HCT116 (cell line): ENCODE data around the gene GNGT2. TPM values are rescaled to one million over a fixed set of nuclear protein-coding genes. Genes with fewer than 3 reads are reported as not detected.

Source experiments
- ATAC-seq: fragments of 200-7000 bp; cut with Tn5 transposase; 2 replicates; pipeline ENCODE4 v1.9.1; 2020; ENCODE audit warnings: mild to moderate bottlenecking, moderate library complexity
- BruUV-seq: library from RNA; stranded (reverse); fragments of 400-500 nt; replicated peaks from 2 replicates; lab custom pipeline; 2021; lab: Mats Ljungman, UMichigan
- CTCF ChIA-PET: fragments of 300-600 bp; sonication (Branson Sonifier 250); formaldehyde crosslinking; loops from one replicate; lab custom pipeline; 2021; ENCODE audit warnings: antibody characterized with exemption; lab: Charles Lee
- POLR2A ChIA-PET: fragments of 300-600, 350-600 bp; sonication (Branson Sonifier 250); formaldehyde crosslinking; loops from one replicate; lab custom pipeline; 2021; ENCODE audit warnings: antibody characterized with exemption; lab: Charles Lee
- RAD21 ChIA-PET, 2 experiments: fragments of 300-600 bp; sonication (Branson Sonifier 250); formaldehyde crosslinking; loops; one replicate each; lab custom pipeline; 2023; ENCODE audit warnings: low total read pairs in 2 of 2; ENCODE audit not compliant: uncharacterized antibody in 2 of 2, unreplicated experiment in 2 of 2, low non-redundant PET in 1 of 2; lab: Charles Lee
- DNase-seq: peaks from one replicate; pipeline ENCODE4 v3.0.0-alpha.2; 2010; ENCODE audit warnings: low read depth, low spot score
- H2AFZ ChIP-seq: fragments of 200-600 bp; shearing (Covaris generic), sonication (generic); 2 replicates; pipeline ENCODE4 v1.6.1; 2017; ENCODE audit warnings: low read depth, mixed run types, mixed read lengths, antibody characterized with exemption, low read length; ENCODE audit not compliant: poor library complexity, severe bottlenecking
- H3K27ac ChIP-seq: 2 replicates; pipeline ENCODE4 v1.5.1; 2012; ENCODE audit warnings: low read depth, low read length
- H3K27me3 ChIP-seq: fragments of 200-600 bp; sonication (generic); 2 replicates; pipeline ENCODE4 v1.6.1; 2016; ENCODE audit warnings: mixed run types, low read length, mixed read lengths; ENCODE audit not compliant: insufficient read depth
- H3K36me3 ChIP-seq, 2 experiments: fragments of 200-500 bp in 1 of 2; fragments of 200-600 bp in 1 of 2; sonication (Bioruptor generic) in 1 of 2; sonication (generic) in 1 of 2; 2 replicates each; pipeline versions ENCODE4 v1.5.1 to v1.6.1; 2014 to 2016; ENCODE audit warnings: low read length in 2 of 2, inconsistent platforms in 1 of 2, mixed read lengths in 1 of 2, mixed run types in 1 of 2; ENCODE audit not compliant: insufficient read depth in 2 of 2, control insufficient read depth in 1 of 2
- H3K4me1 ChIP-seq, 2 experiments: fragments of 200-600 bp in 1 of 2; sonication (generic) in 1 of 2; 2 replicates each; pipeline versions ENCODE4 v1.5.1 to v1.6.1; 2012 to 2017; ENCODE audit warnings: low read length in 2 of 2, inconsistent platforms in 1 of 2, mild to moderate bottlenecking in 1 of 2, mixed read lengths in 1 of 2, mixed run types in 1 of 2, moderate library complexity in 1 of 2; ENCODE audit not compliant: insufficient read depth in 2 of 2, control insufficient read depth in 1 of 2
- H3K4me2 ChIP-seq: fragments of 200-600 bp; sonication (generic); 2 replicates; pipeline ENCODE4 v1.6.1; 2017; ENCODE audit warnings: mixed run types, low read length, mixed read lengths
- H3K4me3 ChIP-seq, 2 experiments: fragments of 200-600 bp in 1 of 2; sonication (generic) in 1 of 2; replicated peaks in 1 of 2; 2 replicates each; pipeline ENCODE4 v1.5.1; 2011 to 2016; ENCODE audit warnings: low read length in 2 of 2, control low read depth in 1 of 2, low read depth in 1 of 2, mild to moderate bottlenecking in 1 of 2, mixed read lengths in 1 of 2, mixed run types in 1 of 2
- H3K79me2 ChIP-seq: fragments of 200-600 bp; sonication (generic); 2 replicates; pipeline ENCODE4 v1.6.1; 2017; ENCODE audit warnings: mild to moderate bottlenecking, mixed run types, low read length, moderate library complexity, mixed read lengths; ENCODE audit not compliant: insufficient read depth
- H3K9ac ChIP-seq: fragments of 200-600 bp; sonication (generic); 2 replicates; pipeline ENCODE4 v1.6.1; 2016; ENCODE audit warnings: low read length, mixed read lengths
- H3K9me2 ChIP-seq: fragments of 200-600 bp; sonication (generic), shearing (Covaris generic); 2 replicates; pipeline ENCODE4 v1.6.1; 2017; ENCODE audit warnings: mixed run types, mild to moderate bottlenecking, moderate library complexity; ENCODE audit not compliant: insufficient read depth
- H3K9me3 ChIP-seq, 2 experiments: fragments of 200-500 bp in 1 of 2; fragments of 200-600 bp in 1 of 2; sonication (Bioruptor generic) in 1 of 2; sonication (generic) in 1 of 2; 2 replicates each; pipeline ENCODE4 v1.6.1; 2014 to 2017; ENCODE audit warnings: low read length in 2 of 2, mixed read lengths in 2 of 2, inconsistent platforms in 1 of 2, low read depth in 1 of 2, mild to moderate bottlenecking in 1 of 2, mixed run types in 1 of 2, moderate library complexity in 1 of 2; ENCODE audit not compliant: control insufficient read depth in 1 of 2, insufficient read depth in 1 of 2
- H4K20me1 ChIP-seq: fragments of 200-600 bp; sonication (generic), shearing (Covaris generic); 2 replicates; pipeline ENCODE4 v1.6.1; 2017; ENCODE audit warnings: mixed run types, mild to moderate bottlenecking, moderate library complexity; ENCODE audit not compliant: insufficient read depth
- CBX3 ChIP-seq: IDR thresholded peaks from 2 replicates; pipeline ENCODE4 v1.6.1; 2012; ENCODE audit warnings: low read depth
- EGR1 ChIP-seq: IDR thresholded peaks from 2 replicates; pipeline ENCODE4 v1.6.1; 2012; ENCODE audit warnings: low read depth
- EZH2phosphoT487 ChIP-seq: fragments of 200-600 bp; IDR thresholded peaks from 2 replicates; pipeline ENCODE4 v1.6.1; 2018; ENCODE audit warnings: antibody characterized with exemption, borderline replicate concordance
- JUND ChIP-seq: IDR thresholded peaks from 2 replicates; pipeline ENCODE4 v1.6.1; 2012
- POLR2AphosphoS5 ChIP-seq: IDR thresholded peaks from 2 replicates; pipeline ENCODE4 v1.6.1; 2011; ENCODE audit warnings: mild to moderate bottlenecking, low read depth, low read length, moderate library complexity
- RAD21 ChIP-seq: IDR thresholded peaks from 2 replicates; pipeline ENCODE4 v1.6.1; 2012; ENCODE audit warnings: low read depth, mild to moderate bottlenecking
- SP1 ChIP-seq: IDR thresholded peaks from 2 replicates; pipeline ENCODE4 v1.6.1; 2012; ENCODE audit warnings: low read depth
- TCF7L2 ChIP-seq: IDR thresholded peaks from 2 replicates; pipeline ENCODE4 v1.7.0; 2011; ENCODE audit warnings: borderline replicate concordance, inconsistent platforms; ENCODE audit not compliant: insufficient read depth, insufficient read length; ENCODE audit errors: extremely low read depth
- YY1 ChIP-seq: IDR thresholded peaks from 2 replicates; pipeline ENCODE4 v1.6.1; 2011; ENCODE audit warnings: low read length, low read depth, moderate library complexity, mild to moderate bottlenecking; ENCODE audit not compliant: insufficient replicate concordance; ENCODE audit errors: extremely low read depth
- ZFX ChIP-seq: fragments of 450-650 bp; IDR thresholded peaks from 2 replicates; pipeline ENCODE4 v1.6.1; 2017
- ZNF274 ChIP-seq: fragments of 200-500 bp; sonication (Bioruptor generic); IDR thresholded peaks from 2 replicates; pipeline ENCODE4 v1.6.1; 2014; ENCODE audit warnings: mild to moderate bottlenecking, low read depth, low read length, inconsistent platforms
- intact Hi-C: fragments of 100-400 bp; cut with micrococcal nuclease; formaldehyde crosslinking; loops from 2 replicates; pipeline ENCODE4 v1.10.0; 2022
- total RNA-seq: library from RNA; stranded (reverse); gene quantifications from one replicate; pipeline ENCODE4 v1.2.1, GENCODE V29; 2021; ENCODE audit not compliant: unreplicated experiment
- TF ChIP-seq, protein P1 (sequence below), 3 experiments: fragments of 200-600 bp in 1 of 3; sonication (generic) in 1 of 3; IDR thresholded peaks in 2 of 3; conservative IDR thresholded peaks in 1 of 3; 2 replicates each; pipeline ENCODE4 v1.5.1; 2012 to 2017; ENCODE audit warnings: low read depth in 2 of 3, low read length in 2 of 3, antibody characterized with exemption in 1 of 3, borderline replicate concordance in 1 of 3, control low read depth in 1 of 3, mild to moderate bottlenecking in 1 of 3, mixed read lengths in 1 of 3, mixed run types in 1 of 3, moderate library complexity in 1 of 3; ENCODE audit not compliant: insufficient read depth in 1 of 3

Gene GNGT2
- total RNA-seq, 1 experiment from 2014 or later = not detected

DNA sequence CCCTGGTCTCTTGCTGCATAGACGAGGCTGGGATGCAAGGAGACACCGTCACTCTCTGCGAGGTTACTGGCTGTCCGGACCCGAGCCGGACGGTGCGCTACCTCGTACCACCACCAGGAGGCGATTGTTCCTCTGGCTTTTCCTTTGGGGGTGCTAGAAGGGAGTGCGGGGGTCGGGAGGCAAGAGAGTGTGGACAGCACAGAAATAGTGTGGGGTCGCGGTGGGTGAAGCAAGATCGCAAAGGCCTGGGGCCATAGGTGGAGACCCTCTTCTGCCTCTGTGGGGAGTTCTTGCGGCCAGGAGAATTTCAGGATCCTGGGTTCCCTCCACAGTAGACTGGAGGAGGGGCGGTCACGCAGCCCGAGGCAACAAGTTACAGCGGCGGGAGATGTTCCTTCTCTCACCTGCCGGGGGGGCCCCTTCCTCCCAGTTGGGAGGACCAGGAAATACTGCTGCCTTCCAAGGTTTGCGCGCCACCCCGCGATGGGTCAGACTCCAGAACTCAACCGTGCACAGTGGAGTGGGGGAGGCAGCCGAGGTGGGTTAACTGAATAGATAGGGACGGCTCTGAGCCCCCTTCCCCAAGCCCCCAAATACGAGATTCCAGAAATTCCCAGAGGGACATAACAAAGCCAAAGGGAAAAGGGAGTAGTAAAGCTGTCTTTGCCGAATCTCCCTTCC, 13.3 kb upstream of the GNGT2 start:
- peak; percentile 23 for TF ChIP-seq YY1
- TF ChIP-seq CBX3 = no peak
- peak; percentile 78 for TF ChIP-seq RAD21
- TF ChIP-seq, protein P1, sequence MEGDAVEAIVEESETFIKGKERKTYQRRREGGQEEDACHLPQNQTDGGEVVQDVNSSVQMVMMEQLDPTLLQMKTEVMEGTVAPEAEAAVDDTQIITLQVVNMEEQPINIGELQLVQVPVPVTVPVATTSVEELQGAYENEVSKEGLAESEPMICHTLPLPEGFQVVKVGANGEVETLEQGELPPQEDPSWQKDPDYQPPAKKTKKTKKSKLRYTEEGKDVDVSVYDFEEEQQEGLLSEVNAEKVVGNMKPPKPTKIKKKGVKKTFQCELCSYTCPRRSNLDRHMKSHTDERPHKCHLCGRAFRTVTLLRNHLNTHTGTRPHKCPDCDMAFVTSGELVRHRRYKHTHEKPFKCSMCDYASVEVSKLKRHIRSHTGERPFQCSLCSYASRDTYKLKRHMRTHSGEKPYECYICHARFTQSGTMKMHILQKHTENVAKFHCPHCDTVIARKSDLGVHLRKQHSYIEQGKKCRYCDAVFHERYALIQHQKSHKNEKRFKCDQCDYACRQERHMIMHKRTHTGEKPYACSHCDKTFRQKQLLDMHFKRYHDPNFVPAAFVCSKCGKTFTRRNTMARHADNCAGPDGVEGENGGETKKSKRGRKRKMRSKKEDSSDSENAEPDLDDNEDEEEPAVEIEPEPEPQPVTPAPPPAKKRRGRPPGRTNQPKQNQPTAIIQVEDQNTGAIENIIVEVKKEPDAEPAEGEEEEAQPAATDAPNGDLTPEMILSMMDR (IDR thresholded peaks at IDR 0.05 in 2 of 3, conservative IDR thresholded peaks at IDR 0.05 in 1 of 3; ENCODE audit: borderline replicate concordance in 1 of 3, insufficient read depth in 1 of 3, low read depth in 2 of 3, low read length in 2 of 3) = peak; percentile 85 to 99 (median 99)
- peak overlapping the region; percentile 36 for H2AFZ ChIP-seq
- no peak overlapping the region for H3K27ac ChIP-seq
- intact Hi-C loops = loop anchor here (10.0 kb wide), 1 partner anchor 269 kb away; no protein-coding TSS in a partner anchor
- CTCF ChIA-PET = no interaction called here
- H3K9me3 ChIP-seq = no peaks in the 10 kb centered on the region
- H3K79me2 ChIP-seq = no peaks in the 10 kb centered on the region
- H3K4me2 ChIP-seq = peak overlapping the region; percentile 46
- RAD21 ChIA-PET = no interaction called here
- POLR2A ChIA-PET = no interaction called here
- H3K36me3 ChIP-seq = no peaks in the 10 kb centered on the region
- H4K20me1 ChIP-seq = no peaks in the 10 kb centered on the region
- DNase-seq (peak; percentile 21), ATAC-seq (peak; percentile 78)
- no peaks in the 10 kb centered on the region for H3K9me2 ChIP-seq
- H3K4me3 ChIP-seq = no peak overlapping the region
- BruUV-seq = no TSS peak
- no peak overlapping the region for H3K9ac ChIP-seq
- peaks cover 2 to 16% of the 10 kb centered on the region in 2 experiments; a peak in 3 of 4 replicates for H3K4me1 ChIP-seq
- no peaks in the 10 kb centered on the region for H3K27me3 ChIP-seq

DNA sequence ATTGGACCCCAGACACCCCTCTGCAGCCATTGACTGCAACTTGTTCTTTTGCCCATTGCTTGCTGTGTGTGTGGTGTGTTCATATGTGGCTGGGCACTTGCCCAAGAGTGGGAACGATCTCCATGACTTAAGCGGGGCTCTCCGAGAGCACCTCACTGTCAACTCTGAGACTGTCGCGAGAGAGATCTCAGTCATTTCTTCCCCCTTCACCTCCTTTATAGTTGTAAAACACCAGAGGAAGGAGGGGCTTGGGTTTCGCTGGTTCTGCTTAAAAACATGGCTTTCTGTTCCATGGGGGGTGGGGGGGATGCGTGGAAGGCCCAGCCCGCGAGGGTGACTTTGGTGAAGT, 12.8 kb upstream of the GNGT2 start:
- H3K79me2 ChIP-seq = no peaks in the 10 kb centered on the region
- POLR2A ChIA-PET = no interaction called here
- RAD21 ChIA-PET = no interaction called here
- no peak overlapping the region for H3K27ac ChIP-seq
- peak overlapping the region; percentile 36 for H2AFZ ChIP-seq
- intact Hi-C loops = loop anchor here (10.0 kb wide), 1 partner anchor 268 kb away; no protein-coding TSS in a partner anchor
- H3K9ac ChIP-seq = no peak overlapping the region
- no peaks in the 10 kb centered on the region for H4K20me1 ChIP-seq
- no peaks in the 10 kb centered on the region for H3K27me3 ChIP-seq
- no peaks in the 10 kb centered on the region for H3K9me2 ChIP-seq
- H3K4me2 ChIP-seq = peak overlapping the region; percentile 46
- BruUV-seq = no TSS peak
- H3K4me3 ChIP-seq = no peak overlapping the region
- H3K4me1 ChIP-seq = peaks cover 2 to 16% of the 10 kb centered on the region in 2 experiments; a peak in 3 of 4 replicates
- H3K36me3 ChIP-seq = no peaks in the 10 kb centered on the region
- peak; percentile 10; the same call in 1 of the 2 replicates for ATAC-seq
- DNase-seq = no peak
- CTCF ChIA-PET = no interaction called here
- no peaks in the 10 kb centered on the region for H3K9me3 ChIP-seq
- TF ChIP-seq POLR2AphosphoS5 = no peak
- no peak for TF ChIP-seq ZNF274
- TF ChIP-seq YY1 = no peak
- TF ChIP-seq SP1 = no peak
- TF ChIP-seq, protein P1 (IDR thresholded peaks at IDR 0.05 in 2 of 3, conservative IDR thresholded peaks at IDR 0.05 in 1 of 3; ENCODE audit: borderline replicate concordance in 1 of 3, insufficient read depth in 1 of 3, low read depth in 2 of 3, low read length in 2 of 3) = no peak
- no peak for TF ChIP-seq EZH2phosphoT487
- TF ChIP-seq JUND = no peak
- TF ChIP-seq TCF7L2 = no peak
- no peak for TF ChIP-seq ZFX
- no peak for TF ChIP-seq EGR1
